Measurements from ENCODE around the gene CAMTA1. TPM values are rescaled to one million over a fixed set of nuclear protein-coding genes. Genes with fewer than 3 reads are reported as not detected.
"Not testable (repeated sequence)": the region's sequence is repeated elsewhere in the genome, so short reads cannot be mapped to it uniquely, and the experiment has no call there.

The CAMTA1 gene
- total RNA-seq, 1 donor from 2014 or later, result 69.9 TPM

DNA sequence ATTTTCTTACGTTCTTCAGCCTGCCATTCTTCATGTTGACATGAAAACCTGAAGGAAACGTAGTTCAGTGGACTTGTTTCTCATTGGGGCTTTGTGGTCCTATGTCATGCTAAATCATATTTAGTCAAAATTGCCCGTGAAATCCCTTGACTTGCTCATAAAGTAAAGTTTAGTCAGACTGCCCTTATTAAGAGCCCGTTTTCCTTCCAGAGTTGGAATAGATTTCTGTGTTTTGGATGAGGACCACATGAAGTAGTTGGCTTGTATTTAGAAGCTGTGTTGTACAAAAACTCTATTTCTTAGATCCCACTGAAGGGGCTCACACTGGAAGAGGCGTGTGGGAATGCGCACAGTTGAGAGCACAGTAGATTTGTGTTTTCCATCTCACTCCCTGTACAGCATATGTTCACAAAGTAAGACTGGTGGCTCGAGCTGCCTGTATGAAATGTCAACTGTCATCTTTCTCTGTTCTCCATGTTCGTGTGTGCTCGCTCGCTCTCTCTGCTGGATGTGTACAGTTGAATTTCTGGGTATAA is 42.4 kb downstream of the CAMTA1 start:
- no peak overlapping the region for H3K4me3 Mint-ChIP-seq
- intact Hi-C loops (cut with micrococcal nuclease), result no loop called here
- no peaks in the 10 kb centered on the region for H3K27me3 Mint-ChIP-seq
- no peaks in the 10 kb centered on the region for H3K9me3 Mint-ChIP-seq
- DNase-seq, result no peak
- H3K36me3 Mint-ChIP-seq (ENCODE audit: low read depth), result peaks cover 3% of the 10 kb centered on the region
- H3K4me1 Mint-ChIP-seq, result no peaks in the 10 kb centered on the region
- no peak overlapping the region for H3K27ac Mint-ChIP-seq

GRCh38 chr1:6831366-6831765 is 46.1 kb downstream of the CAMTA1 start:
- no peak overlapping the region for H3K4me3 Mint-ChIP-seq
- no peaks in the 10 kb centered on the region for H3K9me3 Mint-ChIP-seq
- H3K36me3 Mint-ChIP-seq (ENCODE audit: low read depth), result peaks cover 7% of the 10 kb centered on the region

DNA sequence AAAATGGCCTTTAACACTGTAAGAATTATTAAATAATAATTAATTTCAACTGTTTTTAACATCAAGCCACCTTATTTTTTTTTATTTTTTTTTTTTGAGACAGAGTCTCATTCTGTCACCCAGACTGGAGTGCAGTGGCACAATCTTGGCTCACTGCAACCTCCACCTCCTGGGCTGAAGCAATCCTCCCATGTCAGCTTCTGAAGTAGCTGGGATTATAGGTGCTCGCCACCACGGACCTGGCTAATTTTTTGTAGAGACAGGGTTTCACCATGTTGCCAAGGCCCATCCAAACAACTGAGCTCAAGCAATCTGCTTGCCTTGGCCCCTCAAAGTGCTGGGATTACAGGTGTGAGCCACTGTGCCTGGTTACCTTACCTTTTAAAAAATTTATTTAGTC is 46.8 kb downstream of the CAMTA1 start:
- intact Hi-C loops (cut with micrococcal nuclease); H3K4me3 Mint-ChIP-seq; H3K9me3 Mint-ChIP-seq; DNase-seq; H3K27me3 Mint-ChIP-seq; H3K4me1 Mint-ChIP-seq; H3K36me3 Mint-ChIP-seq (ENCODE audit: low read depth); H3K27ac Mint-ChIP-seq: not testable (repeated sequence)

More at GRCh38 chr1:6831366-6831765, 46.1 kb downstream of the CAMTA1 start:
- peaks cover 3% of the 10 kb centered on the region for H3K4me1 Mint-ChIP-seq
- intact Hi-C loops (cut with micrococcal nuclease), result no loop called here
- no peak for DNase-seq
- no peaks in the 10 kb centered on the region for H3K27me3 Mint-ChIP-seq
- H3K27ac Mint-ChIP-seq, result no peak overlapping the region

DNA sequence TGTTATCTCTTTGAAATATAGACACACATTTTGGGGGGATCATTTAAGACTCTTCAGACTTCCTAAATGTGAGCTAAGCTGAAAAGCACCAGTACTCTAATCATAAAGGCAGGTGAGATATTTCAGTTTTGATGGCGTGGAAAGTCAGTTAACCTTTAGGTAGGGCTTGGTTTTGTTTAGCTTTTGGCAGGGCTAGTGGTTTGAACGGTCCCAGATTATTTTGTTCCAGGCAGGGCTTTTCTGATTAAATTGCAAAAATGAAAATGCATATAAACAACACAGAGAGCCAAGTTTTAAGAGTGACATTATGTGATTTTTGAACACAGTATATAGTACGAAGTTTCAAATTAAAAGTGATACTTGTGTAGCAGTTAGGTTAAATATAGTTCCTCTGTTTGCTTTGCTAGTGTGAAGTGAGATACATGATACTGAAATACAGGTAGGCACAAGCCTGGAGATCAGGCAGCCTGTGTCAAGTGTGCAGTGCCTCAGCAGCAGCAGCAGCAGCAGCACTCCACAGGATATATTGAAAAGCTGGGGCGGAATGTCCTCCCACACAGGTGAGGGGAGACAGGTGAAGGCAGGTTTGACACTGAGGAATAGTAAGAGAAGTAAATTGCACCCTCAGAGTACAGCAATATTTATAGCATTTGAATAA is 47.4 kb downstream of the CAMTA1 start:
- intact Hi-C loops (cut with micrococcal nuclease), result no loop called here
- no peak overlapping the region for H3K27ac Mint-ChIP-seq
- H3K4me1 Mint-ChIP-seq, result peaks cover 3% of the 10 kb centered on the region
- H3K4me3 Mint-ChIP-seq, result no peak overlapping the region
- no peaks in the 10 kb centered on the region for H3K27me3 Mint-ChIP-seq
- no peak for DNase-seq
- peaks cover 7% of the 10 kb centered on the region for H3K36me3 Mint-ChIP-seq (ENCODE audit: low read depth)
- no peaks in the 10 kb centered on the region for H3K9me3 Mint-ChIP-seq

DNA sequence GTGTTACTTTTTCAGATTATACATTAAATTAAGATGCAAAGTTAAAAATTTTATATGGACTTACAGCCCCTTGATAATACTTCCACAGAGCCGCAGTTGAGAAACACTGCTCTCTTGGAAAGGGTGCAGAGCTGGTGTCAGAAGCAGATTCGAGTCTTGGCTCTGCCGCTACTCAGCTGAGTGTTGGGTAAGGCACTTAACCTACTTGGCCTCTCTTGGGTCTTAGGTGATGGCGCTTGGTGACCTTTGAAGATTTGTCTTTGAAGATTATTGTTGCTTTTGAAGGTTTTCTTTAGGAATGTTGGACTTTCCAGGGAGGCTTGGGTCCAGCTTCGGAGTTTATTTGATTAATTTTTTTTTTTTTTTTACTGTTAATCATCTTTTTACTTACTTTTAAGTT is 48.5 kb downstream of the CAMTA1 start:
- intact Hi-C loops (cut with micrococcal nuclease), result no loop called here
- Mint-ChIP-seq H3K27ac (no peak overlapping the region), H3K36me3 (ENCODE audit: low read depth) (peaks cover 6% of the 10 kb centered on the region), H3K27me3 (no peaks in the 10 kb centered on the region), H3K4me1 (peaks cover 3% of the 10 kb centered on the region), H3K4me3 (no peak overlapping the region), H3K9me3 (no peaks in the 10 kb centered on the region)
- no peak for DNase-seq

- H3K4me1 Mint-ChIP-seq, result peaks cover 3% of the 10 kb centered on the region
- no peaks in the 10 kb centered on the region for H3K27me3 Mint-ChIP-seq
- no peak overlapping the region for H3K27ac Mint-ChIP-seq
- no peak for DNase-seq
- H3K36me3 Mint-ChIP-seq (ENCODE audit: low read depth), result peaks cover 6% of the 10 kb centered on the region
- intact Hi-C loops (cut with micrococcal nuclease), result no loop called here
- H3K4me3 Mint-ChIP-seq, result no peak overlapping the region
- H3K9me3 Mint-ChIP-seq, result no peaks in the 10 kb centered on the region
Measured at GRCh38 chr1:6834366-6834765, 49.1 kb downstream of the CAMTA1 start.

DNA sequence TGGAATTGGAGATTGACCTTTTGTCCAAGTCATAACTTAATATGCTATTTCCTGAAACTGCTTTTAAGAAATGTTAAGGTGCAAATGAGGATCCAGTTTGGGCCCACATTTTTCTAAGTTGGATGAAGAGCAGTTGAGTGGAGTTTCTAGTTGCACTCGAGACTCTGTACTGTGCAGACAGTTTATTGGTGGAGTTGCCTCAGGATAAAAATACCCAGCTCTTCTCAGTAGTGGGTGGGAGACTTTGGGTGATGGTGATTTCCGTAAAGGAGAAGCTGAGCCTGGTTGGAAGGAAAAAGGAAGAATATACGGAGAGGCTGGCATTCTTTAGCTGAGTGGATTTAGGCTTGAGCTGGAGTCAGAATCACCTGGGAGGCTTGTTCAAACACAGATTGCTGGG is 49.9 kb downstream of the CAMTA1 start:
- Mint-ChIP-seq H3K4me1 (peaks cover 3% of the 10 kb centered on the region), H3K4me3 (no peak overlapping the region), H3K27ac (no peak overlapping the region), H3K9me3 (no peaks in the 10 kb centered on the region), H3K27me3 (no peaks in the 10 kb centered on the region), H3K36me3 (ENCODE audit: low read depth) (peaks cover 8% of the 10 kb centered on the region)
- intact Hi-C loops (cut with micrococcal nuclease), result no loop called here
- no peak for DNase-seq

DNA sequence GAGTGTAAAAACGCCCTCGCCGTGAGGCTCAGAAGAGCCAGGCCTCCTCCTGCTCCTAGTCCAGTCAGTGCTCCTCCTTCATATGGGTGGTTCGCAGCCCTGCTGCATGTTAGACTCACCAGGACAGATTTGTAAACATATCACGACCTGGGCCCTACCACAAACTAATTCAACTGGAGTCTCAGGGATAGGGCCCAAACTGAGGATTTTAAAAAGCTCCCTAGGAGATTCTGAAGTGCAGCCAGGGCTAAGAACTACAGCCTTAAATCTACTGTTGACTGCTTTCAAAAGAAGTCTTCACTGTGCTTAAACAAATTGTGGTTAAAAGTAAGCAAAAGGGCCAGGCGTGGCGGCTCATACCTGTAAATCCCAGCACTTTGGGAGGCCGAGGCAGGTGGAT is 57.0 kb downstream of the CAMTA1 start:
- Mint-ChIP-seq H3K27me3 (no peaks in the 10 kb centered on the region), H3K4me3 (no peak overlapping the region), H3K36me3 (ENCODE audit: low read depth) (peaks cover 22% of the 10 kb centered on the region), H3K4me1 (peaks cover 3% of the 10 kb centered on the region), H3K9me3 (peaks cover 5% of the 10 kb centered on the region), H3K27ac (no peak overlapping the region)
- DNase-seq, result no peak
- intact Hi-C loops (cut with micrococcal nuclease), result no loop called here

- intact Hi-C loops (cut with micrococcal nuclease); H3K27ac Mint-ChIP-seq; H3K9me3 Mint-ChIP-seq; H3K27me3 Mint-ChIP-seq; DNase-seq; H3K4me3 Mint-ChIP-seq; H3K4me1 Mint-ChIP-seq: not testable (repeated sequence)
- H3K36me3 Mint-ChIP-seq (ENCODE audit: low read depth), result peaks cover 23% of the 10 kb centered on the region
Measured at GRCh38 chr1:6845786-6846185, 60.5 kb downstream of the CAMTA1 start.

DNA sequence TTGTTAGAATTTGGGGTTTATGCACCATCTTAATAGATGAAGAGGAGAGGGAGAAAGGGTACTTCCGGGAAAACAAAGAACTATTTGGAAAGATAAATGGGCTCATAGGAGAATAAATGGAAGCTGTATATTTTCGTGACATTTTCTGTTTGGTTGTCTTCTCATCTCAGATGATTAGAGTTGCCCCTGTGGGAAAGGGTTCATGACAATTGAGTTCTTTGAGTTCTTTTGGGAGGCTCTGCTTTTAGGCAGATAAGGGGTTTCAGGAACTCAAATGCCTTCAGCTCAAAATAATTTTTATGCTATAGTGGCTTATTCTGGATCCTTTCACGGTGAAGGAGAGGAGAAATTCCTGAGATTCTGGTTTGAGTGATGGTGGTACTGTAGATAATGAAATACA is 63.6 kb downstream of the CAMTA1 start:
- Mint-ChIP-seq H3K36me3 (ENCODE audit: low read depth) (peaks cover 22% of the 10 kb centered on the region), H3K27me3 (no peaks in the 10 kb centered on the region), H3K4me1 (no peaks in the 10 kb centered on the region), H3K9me3 (peaks cover 5% of the 10 kb centered on the region), H3K27ac (no peak overlapping the region), H3K4me3 (no peak overlapping the region)
- no peak for DNase-seq
- intact Hi-C loops (cut with micrococcal nuclease), result no loop called here

- Mint-ChIP-seq H3K27ac (no peak overlapping the region), H3K4me1 (no peaks in the 10 kb centered on the region), H3K9me3 (peaks cover 3% of the 10 kb centered on the region), H3K27me3 (no peaks in the 10 kb centered on the region), H3K36me3 (ENCODE audit: low read depth) (peaks cover 14% of the 10 kb centered on the region), H3K4me3 (no peak overlapping the region)
- intact Hi-C loops (cut with micrococcal nuclease), result no loop called here
- no peak for DNase-seq
Measured at GRCh38 chr1:6850537-6850936, 65.3 kb downstream of the CAMTA1 start.

GRCh38 chr1:6852136-6852890 is 67.1 kb downstream of the CAMTA1 start:
- Mint-ChIP-seq H3K27ac (no peak overlapping the region), H3K9me3 (no peaks in the 10 kb centered on the region), H3K4me3 (no peak overlapping the region), H3K27me3 (no peaks in the 10 kb centered on the region), H3K36me3 (ENCODE audit: low read depth) (peaks cover 8% of the 10 kb centered on the region), H3K4me1 (no peaks in the 10 kb centered on the region)
- intact Hi-C loops (cut with micrococcal nuclease), result no loop called here
- DNase-seq, result no peak

- intact Hi-C loops (cut with micrococcal nuclease), result no loop called here
- Mint-ChIP-seq H3K9me3 (no peaks in the 10 kb centered on the region), H3K27ac (no peak overlapping the region), H3K36me3 (ENCODE audit: low read depth) (peaks cover 8% of the 10 kb centered on the region), H3K27me3 (no peaks in the 10 kb centered on the region), H3K4me3 (no peak overlapping the region), H3K4me1 (no peaks in the 10 kb centered on the region)
- DNase-seq, result no peak
Measured at GRCh38 chr1:6854166-6854565, 68.9 kb downstream of the CAMTA1 start.

GRCh38 chr1:6857831-6858230 is 72.6 kb downstream of the CAMTA1 start:
- no peak overlapping the region for H3K27ac Mint-ChIP-seq
- peaks cover 7% of the 10 kb centered on the region for H3K4me1 Mint-ChIP-seq
- peaks cover 1% of the 10 kb centered on the region for H3K36me3 Mint-ChIP-seq (ENCODE audit: low read depth)
- DNase-seq, result no peak
- H3K9me3 Mint-ChIP-seq, result no peaks in the 10 kb centered on the region
- no peak overlapping the region for H3K4me3 Mint-ChIP-seq
- no peaks in the 10 kb centered on the region for H3K27me3 Mint-ChIP-seq
- intact Hi-C loops (cut with micrococcal nuclease), result no loop called here
